Esophagus mucosa (tissue), 1 donor: ENCODE results near the gene C20orf96. TPM values are rescaled to one million over a fixed set of nuclear protein-coding genes. Genes with fewer than 3 reads are reported as not detected.
"Not testable (repeated sequence)": the region's sequence is repeated elsewhere in the genome, so short reads cannot be mapped to it uniquely, and the experiment has no call there.

Source experiments
- ATAC-seq: fragments of 200-7000 bp; cut with Tn5 transposase; one replicate; pipeline ENCODE4 v1.9.1; 2020
- total RNA-seq: library from RNA; stranded (reverse); gene quantifications from one replicate; pipeline ENCODE4 v1.2.4, GENCODE V29; 2023
- donor health status: DM: yes; HTN: yes; CAD: no.

C20orf96 gene, protein sequence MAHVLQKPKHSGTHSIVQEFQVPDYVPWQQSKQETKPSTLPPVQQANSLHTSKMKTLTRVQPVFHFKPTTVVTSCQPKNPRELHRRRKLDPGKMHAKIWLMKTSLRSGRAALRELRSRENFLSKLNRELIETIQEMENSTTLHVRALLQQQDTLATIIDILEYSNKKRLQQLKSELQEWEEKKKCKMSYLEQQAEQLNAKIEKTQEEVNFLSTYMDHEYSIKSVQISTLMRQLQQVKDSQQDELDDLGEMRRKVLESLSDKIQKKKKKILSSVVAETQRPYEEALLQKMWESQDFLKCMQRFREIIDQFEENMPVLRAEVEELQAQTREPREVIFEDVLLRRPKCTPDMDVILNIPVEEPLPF
- 2.0 TPM for total RNA-seq

DNA sequence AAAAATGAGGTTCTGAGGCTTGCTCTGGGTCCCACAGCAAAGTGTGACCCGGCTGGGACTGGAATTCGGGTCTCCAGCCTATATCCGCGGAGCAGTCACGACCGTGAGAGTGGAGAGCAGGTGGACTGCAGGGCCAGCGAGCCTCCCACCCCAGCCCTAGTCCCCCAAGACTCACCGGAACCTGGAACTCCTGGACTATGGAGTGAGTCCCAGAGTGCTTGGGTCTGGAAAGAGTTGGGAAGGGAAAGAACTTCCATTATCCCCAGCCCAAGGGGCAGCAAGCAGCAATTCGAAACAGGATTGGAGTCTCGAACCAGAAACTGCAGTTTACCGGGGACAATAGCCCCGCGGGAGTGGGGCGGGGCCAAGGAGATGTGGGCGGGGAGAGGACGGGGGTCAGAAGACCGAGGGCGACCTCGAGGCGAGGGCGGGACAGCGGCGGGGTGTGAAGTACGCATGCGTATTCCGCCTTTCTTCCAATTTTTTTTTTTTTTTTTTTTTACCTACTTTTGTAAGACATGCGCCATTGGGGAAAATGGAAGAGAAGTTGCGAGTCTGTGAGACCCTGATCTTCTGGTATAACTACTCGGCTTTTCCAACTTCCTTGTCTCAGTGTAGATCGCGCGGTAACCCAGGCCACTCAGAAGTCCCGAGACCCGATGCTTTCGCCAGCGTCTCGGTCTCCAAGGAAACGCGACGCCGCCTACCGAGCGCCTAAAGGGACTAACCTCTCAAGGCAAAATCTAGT is at the start of gene C20orf96:
Gene C20orf96, minus strand, starts transcription at position 667 of the 748 bp plus-strand sequence. Its CDS starts 140 bp downstream, at position 527.
- peak; percentile 92 for ATAC-seq

DNA sequence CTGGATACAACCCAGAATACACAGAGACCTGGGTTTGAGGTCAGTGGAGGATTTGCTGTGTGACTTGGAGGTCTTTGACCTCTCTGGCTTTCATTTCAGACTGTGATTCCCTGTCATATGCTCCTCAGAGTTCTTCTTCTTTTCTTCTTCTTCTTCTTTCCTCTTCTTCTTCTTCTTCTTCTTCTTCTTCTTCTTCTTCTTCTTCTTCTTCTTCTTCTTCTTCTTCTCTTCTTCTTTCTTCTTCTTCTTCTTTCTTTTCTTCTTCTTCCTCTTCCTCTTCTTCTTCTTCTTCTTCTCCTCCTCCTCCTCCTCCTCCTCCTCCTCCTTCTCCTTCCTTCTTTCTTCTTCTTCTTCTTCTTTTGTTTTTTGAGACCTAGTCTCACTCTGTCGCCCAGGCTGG is 45.5 kb upstream of the C20orf96 start:
- ATAC-seq, result not testable (repeated sequence)

DNA sequence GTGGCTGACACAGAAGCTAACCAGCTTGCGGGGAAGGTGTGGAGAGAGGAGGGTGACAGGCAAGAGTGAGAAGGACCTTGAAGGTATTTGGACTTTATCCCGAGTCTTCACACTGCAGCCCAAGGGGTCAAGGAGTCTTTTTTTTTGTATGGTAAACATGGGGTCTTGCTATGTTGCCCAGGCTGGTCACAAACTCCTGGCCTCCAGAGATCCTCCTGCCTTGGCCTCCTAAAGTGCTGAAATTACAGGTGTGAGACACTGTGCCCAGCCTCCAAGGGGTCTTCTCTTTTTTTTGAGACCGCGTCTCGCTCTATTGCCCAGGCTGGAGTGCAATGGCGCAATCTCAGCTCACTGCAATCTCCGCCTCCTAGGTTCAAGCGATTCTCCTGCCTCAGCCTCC is 44.0 kb upstream of the C20orf96 start:
- no peak for ATAC-seq

DNA sequence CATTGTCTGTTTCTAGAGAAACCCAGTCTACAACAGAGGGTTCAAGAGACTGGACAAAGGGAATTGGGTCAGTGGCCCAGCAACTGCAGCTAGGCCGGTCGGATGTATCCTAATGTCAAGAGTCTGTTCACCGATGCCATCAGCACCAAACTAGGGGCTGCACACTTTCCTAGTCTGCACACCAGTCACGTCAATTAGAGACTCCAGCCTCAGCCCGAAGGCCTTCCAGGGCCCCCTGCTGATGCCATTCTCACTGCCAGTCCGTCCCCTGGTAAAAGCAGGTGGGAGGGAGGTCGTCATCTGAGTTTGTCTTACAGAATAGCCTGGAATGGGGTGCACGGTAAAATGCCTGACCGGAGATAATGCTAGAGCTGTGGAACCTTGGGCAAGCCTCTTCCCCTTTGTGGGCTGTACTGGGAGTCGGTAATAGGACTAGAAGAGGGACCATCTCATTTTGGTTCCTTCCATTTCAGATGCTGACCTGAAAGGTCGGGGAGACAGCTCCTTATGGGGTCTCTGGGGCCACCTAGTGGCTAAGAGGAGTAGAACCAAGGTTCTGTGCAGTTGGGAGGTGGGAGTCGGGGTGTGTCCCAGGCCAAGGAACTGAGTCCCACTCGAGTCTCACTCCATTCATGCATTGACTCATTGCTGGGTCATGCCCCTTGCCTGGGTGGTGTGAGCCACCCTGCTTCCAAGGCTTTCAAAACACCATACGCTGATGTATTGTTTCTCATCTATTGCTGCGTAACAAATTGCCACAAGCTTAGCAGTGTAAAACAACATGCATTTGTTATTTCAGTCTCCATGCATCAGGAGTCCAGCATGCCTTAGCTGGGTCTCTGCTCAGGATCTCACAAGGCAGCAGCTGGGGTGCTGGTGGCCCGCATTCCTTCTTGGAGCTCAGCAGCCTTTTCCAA is 39.9 kb upstream of the C20orf96 start:
- peak; percentile 40 for ATAC-seq

DNA sequence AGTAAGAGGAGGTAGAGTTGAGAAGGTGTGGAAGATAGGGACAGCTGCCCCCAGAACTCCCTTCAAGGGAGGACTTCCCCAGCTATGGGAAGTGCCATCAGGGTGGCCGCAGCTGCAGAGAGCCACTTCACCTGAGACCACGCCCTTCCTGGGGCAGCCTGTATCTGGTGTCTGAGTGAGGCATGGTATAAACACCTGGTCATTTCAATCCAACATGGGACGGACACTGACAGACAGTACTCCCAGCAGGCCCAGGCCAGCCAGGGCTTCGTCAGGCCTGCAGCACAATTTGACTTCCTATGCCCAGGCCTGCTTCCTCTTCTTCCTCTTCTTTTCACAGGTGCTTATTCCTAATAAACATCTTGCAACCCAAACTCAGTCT is 39.3 kb upstream of the C20orf96 start:
- no peak for ATAC-seq

DNA sequence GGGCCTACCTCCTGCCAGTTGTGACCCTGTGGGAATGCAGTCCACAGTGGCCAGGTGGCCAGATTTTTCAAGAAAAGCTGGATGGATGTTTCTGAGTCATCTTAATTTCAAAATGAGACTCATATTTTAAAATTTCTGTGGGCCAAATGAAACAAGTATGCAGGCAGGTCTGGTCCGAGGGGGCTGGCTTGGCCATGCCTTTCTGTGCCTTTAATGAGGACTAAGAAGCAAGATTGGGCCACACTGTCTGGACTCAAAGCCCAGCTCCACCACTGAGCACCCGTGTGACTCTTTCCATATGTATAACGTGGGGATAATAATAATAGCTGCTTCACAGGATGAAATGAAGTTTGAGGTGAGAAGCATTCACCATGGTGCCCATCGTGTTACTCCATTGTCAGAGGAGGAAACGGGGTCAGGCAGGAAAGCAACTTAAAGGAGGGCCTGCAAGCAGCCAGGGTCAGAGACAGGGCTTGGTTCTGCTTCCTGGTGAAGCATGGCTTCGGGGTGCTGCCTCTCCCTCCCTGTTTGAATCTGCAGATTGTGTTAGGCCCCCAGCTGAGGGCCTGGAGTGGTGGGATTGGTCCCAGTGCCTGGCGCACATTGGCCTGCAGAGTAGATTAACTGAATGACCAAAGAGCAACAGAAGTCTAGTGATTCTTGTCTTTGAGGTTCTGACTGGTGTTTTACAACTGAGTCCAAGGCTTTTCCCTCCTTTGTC is 38.6 kb upstream of the C20orf96 start:
- no peak for ATAC-seq

DNA sequence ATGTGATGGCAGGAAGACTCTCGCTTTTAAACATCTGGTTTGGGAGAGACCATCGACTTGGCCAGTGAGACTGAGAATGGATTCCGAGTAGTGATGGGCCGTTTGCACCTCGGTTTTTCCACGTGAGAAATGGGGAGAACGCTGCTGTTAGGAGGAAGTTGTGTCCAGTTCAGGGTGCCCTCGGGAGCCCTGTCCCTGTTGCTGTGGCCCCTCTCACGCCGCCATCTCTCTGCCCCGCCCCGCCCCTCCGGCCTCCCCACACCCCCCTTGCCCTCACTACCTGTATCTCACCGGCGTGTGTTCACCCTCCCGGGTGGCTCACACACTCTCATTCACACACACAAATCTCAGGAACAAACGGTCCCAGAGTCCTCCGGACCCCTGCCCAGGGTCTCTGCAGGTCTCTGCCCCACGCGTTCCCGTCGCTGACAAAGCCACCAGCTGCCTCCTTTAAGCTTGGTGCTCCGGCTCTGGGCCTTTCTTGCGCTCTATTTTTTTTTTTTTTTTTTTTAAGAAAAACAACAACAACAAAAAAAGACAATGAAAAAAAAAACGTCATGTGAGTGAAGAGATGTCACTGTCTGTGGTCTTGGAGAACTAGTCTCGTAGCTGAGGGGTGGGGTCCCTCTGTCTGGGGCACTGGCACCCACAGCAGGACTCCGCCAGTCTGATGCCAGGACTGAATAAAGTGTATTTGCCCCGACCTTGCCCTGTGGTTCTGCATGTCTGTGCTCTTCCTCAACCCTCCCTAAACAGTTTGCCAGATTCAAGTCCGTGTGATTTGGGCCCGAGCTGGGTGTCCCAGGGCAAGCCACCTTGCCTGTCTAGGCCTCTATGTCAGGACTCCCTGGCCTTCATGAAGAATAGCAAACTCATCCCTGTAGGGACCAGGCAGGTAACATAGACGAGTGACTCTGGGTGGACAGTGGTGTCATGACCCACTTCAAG is 37.8 kb upstream of the C20orf96 start:
- ATAC-seq, result no peak

DNA sequence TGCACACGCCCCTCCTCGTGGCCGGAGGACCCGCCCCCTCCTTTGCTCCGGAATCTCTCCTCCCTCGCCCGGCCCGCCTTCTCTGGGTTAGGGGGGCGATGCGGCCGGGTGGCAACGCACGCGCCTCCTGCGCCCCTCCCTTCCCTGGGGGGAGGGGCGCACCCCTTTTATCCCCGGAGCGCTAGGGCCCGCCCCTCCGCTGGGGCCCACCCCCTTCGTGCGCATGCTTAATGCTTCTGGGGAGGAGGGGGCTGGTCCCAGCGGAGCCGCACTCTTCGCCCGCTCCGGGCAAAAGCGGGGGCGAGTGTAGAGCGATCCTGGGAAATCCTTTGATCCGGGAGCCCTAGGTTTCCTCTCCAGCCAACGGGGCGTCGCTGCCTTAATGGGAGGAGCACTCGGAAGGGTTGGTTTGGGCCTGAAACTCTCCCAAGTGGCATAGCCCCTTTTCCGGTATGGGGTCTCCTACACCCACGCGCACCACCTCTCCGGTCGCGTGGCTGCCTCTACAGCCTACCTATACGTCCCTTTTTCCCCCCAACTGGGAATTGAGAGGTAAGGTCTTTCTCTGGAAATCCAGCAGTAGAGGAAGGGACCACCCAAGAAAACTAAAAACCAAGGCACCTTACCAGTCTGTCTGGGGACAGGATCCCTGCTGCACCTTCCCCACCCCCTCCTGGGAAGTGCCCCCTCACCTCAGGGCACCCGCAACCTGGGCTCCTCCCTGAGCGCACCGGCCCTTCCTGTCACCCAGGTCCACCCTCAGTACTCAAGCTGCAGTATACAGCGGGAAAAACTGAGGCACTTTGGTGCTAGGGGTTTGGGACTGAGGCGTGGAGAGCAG is 36.9 kb upstream of the C20orf96 start:
- ATAC-seq, result peak; percentile 24

DNA sequence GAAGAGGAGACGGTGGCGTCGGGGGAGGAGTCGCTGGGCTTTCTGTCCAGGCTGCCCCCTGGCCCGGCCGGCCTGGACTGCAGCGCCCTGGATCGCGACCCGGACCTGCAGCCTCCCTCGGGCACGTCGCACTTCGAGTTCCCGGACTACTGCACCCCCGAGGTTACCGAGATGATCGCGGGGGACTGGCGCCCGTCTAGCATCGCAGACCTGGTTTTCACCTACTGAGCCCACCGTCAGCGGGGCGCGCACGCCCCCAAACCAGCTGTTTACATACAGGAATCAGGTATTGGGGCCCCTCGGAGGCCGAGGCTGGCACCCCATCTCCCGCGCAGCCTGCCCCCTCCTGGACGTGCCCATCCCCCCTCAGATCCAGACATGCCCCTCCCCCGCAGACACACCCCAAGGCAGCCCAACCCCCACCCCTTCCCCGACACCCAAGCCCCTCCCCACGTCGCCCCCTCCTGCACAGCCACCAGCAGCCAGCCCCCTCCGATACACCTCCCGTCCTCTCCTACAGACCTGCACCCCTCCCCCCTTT is 36.2 kb upstream of the C20orf96 start:
- no peak for ATAC-seq

DNA sequence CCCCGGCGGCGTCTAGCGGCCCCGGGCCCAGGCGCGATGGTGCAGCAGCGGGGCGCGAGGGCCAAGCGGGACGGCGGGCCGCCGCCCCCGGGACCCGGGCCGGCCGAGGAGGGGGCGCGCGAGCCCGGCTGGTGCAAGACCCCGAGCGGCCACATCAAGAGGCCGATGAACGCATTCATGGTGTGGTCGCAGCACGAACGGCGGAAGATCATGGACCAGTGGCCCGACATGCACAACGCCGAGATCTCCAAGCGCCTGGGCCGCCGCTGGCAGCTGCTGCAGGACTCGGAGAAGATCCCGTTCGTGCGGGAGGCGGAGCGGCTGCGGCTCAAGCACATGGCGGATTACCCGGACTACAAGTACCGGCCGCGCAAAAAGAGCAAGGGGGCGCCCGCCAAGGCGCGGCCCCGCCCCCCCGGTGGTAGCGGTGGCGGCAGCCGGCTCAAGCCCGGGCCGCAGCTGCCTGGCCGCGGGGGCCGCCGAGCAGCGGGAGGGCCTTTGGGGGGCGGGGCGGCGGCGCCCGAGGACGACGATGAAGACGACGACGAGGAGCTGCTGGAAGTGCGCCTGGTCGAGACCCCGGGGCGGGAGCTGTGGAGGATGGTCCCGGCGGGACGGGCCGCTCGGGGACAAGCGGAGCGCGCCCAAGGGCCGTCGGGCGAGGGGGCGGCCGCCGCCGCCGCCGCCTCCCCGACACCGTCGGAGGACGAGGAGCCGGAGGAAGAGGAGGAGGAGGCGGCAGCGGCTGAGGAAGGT is 35.5 kb upstream of the C20orf96 start:
- no peak for ATAC-seq

DNA sequence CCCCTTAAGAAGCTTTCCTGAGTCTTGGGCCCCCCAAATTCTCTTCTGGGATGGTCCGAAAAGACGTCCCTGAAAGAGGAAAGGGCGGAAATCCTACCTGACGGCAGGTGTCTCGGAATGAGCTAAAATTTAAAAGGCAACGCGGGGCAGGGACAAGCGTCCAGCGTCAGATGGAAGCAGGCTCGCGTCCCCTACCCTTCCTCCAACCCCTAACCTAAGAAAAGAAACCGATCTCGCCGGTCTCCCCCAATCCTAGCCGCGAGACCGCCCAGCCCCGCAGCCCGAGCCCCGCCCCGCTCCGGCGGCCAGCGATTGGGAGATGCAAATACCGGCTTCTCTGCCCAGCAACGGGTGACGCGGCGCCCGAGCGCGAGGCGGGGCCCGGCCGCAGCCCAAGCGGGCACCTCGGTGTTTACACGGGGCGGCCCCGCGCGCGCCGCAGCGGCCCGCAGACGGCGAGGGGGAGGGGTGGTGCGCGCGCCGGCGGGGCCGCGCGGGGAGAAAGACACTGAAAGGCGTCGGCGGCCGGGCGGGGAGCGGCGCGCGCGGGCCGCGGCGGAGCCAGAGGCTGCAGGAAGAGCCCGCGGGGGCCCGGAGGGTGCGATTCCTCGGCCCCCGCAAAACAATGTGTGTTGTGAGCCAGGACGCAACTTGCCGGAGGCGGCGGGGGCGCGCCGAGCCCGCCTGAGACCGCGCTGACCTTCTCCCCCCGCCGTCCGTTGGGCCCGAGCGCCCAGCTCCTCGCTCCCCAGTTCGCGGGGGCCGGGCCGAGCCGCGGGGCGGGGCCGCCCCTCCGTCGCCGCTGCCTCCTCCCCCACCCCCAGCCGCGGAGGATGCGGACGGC is 34.7 kb upstream of the C20orf96 start, which contains the start of gene SOX12:
Gene SOX12, plus strand, starts transcription at position 508 of the 844 bp plus-strand sequence. CDS start 373 bp downstream, outside the sequence.
- ATAC-seq, result peak; percentile 78

DNA sequence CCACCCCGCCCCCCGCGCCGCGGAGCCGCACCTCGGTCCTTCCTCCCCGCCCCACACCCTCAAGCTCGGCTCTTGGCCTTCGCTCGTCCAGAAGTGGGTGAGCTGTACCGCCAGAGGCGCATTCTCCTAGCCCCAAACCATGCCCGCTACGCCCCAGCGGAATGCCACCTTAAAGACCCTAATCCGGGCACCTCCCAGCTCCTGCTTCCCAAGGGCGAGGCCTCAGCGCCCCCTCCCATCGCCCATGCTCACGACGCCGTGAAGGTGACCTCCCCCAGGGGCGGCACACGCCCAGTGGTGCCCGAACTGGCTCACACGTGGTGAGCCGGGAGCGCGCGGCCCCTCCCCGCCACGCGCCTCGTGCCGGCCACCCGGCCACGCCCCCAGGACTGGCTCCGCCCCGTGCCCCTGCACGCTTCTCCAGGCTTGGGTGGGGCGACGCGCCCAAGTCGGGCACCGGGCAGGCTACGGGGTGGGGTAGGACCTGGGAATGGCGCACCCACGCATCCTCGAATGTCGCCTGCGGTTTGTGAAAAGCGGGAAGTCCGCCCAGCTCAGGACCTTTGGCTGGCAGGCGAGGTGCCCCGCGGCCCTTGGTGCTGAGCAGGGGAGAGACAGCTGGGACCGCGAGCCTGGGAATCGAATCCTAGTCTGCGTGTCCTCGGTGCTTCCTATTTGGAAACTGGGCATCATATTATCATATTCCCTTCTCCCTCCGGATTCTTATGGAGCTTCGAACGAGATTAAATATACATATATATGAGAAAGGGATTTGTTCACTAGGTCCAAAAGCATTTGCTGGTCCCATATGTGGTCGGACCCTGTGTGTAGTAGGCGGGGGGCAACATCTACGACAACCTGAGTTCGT is 33.9 kb upstream of the C20orf96 start:
- ATAC-seq, result peak; percentile 84

DNA sequence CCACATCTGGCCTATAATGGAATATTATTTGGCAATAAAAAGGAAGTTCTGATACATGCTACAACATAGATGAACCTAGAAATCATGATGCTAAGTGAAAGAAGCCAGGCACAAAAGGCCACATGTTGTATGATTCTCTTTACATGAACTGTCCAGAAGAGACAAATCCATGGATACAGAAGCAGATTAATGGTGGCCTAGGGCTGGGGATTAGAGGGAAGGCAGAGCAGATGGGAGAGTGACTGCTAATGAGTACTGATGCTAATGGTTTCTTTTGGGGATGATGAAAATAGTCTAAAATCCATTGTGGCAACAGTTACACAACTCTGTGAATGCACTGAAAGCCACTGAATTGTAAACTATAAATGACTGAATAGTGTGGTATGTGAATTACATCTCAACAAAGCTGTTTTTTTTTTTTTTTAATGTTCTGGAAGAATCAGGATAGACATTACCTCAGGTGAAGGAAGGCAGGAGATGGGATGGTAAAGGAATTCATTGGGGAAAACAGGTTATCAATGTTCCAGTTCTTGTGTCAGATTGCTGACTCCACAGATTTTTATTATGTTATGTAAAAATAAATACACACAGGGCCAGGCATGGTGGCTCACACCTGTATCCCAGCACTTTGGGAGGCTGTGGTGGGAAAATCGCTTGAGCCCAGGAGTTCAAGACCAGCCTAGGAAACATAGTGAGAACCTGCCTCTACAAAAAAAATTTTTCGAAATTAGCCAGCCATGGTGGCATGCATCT is 25.9 kb upstream of the C20orf96 start:
- no peak for ATAC-seq

DNA sequence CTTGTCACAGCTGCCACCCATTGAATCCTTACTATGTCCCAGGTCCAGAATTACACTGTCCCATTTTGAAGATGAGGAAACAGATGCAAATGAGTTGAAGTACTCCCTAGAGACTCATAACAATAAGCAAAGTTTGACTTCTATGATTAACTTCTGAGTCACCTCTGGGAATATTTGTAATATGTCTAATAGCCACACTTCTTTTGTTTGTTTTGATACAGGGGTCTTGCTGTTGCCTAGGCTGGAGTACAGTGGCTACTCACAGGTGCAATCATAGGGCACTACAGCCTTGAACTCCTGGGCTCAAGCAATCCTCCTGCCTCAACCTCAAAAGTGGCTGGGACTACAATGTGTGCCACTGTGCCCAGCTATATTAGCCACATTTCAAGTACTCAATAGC is 23.4 kb upstream of the C20orf96 start:
- peak; percentile 43 for ATAC-seq

DNA sequence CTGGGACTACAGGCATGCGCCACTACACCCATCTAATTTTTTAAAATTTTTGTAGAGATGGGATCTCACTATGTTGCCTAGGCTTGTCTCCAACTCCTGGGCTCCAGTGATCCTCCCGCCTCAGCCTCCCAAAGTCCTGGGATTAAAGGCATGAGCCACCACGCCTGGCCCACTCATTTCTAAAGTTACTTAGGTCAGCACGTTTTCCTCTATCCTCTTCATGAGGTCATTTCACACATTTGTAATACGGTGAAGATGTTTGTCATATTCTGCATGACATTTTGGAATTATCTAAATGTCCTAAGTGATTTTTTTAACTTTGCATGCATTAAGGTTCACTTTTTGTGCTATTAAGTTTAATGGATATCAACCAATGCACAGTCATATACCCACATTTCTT is 22.9 kb upstream of the C20orf96 start:
- no peak for ATAC-seq

DNA sequence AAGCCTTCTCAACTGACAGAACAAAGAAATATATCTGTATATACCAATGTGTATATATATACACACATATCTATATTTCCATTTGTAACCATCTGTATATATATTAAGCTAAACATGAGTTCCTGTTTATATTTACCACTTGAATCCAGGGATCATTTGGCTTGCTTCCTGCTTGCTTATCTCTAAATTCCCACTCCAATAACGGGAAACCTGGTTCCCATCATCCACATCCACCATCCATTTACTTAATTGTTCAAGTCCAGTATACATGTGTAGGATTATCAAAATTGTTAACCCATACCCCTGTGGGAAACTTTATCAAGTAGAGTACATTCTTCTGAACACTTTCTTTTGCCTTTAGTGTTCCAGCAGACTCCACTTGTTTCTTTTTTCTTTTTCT is 22.3 kb upstream of the C20orf96 start:
- no peak for ATAC-seq
